CD4-positive, alpha-beta T cell treated with Interleukin-4 for 1 hour (primary cell): ENCODE measurements around the gene RAPGEF1.
"Not testable (repeated sequence)": the region's sequence is repeated elsewhere in the genome, so short reads cannot be mapped to it uniquely, and the experiment has no call there.

Experiments used
- DNase-seq, 2 donors: peaks; one replicate each; pipeline ENCODE4 v3.0.0-alpha.2; 2020 to 2022

The RAPGEF1 gene

GRCh38 chr9:131682261-131682660, 57.6 kb downstream of the RAPGEF1 start:
- no peak for DNase-seq

- not testable (repeated sequence) for DNase-seq
Measured at GRCh38 chr9:131681826-131682225, 58.0 kb downstream of the RAPGEF1 start.

- not testable (repeated sequence) for DNase-seq
Measured at GRCh38 chr9:131681108-131681507, 58.8 kb downstream of the RAPGEF1 start.

- DNase-seq = no peak
Measured at GRCh38 chr9:131679261-131680020, 60.4 kb downstream of the RAPGEF1 start.

- DNase-seq = peak; percentile 83 to 85
Measured at GRCh38 chr9:131678499-131679111, 61.3 kb downstream of the RAPGEF1 start.

- peak in 1 of 2 donors; percentile 54 for DNase-seq
Measured at GRCh38 chr9:131677444-131678180, 62.3 kb downstream of the RAPGEF1 start.

GRCh38 chr9:131677049-131677443, 62.8 kb downstream of the RAPGEF1 start:
- no peak for DNase-seq

- peak; percentile 43 to 67 for DNase-seq
Measured at GRCh38 chr9:131676431-131676972, 63.4 kb downstream of the RAPGEF1 start.

- no peak for DNase-seq
Measured at GRCh38 chr9:131675437-131676022, 64.3 kb downstream of the RAPGEF1 start.

GRCh38 chr9:131674425-131675421, 65.2 kb downstream of the RAPGEF1 start:
- DNase-seq = peak in 1 of 2 donors; percentile 22

- no peak for DNase-seq
Measured at GRCh38 chr9:131673531-131673930, 66.3 kb downstream of the RAPGEF1 start.

GRCh38 chr9:131673068-131673467, 66.8 kb downstream of the RAPGEF1 start:
- DNase-seq = no peak

- DNase-seq = no peak
Measured at GRCh38 chr9:131672451-131672850, 67.4 kb downstream of the RAPGEF1 start.

- no peak for DNase-seq
Measured at GRCh38 chr9:131671133-131671520, 68.7 kb downstream of the RAPGEF1 start.

- DNase-seq = peak; percentile 70 to 75
Measured at GRCh38 chr9:131670247-131671132, 69.4 kb downstream of the RAPGEF1 start.

GRCh38 chr9:131669269-131670157, 70.4 kb downstream of the RAPGEF1 start:
- DNase-seq = no peak

GRCh38 chr9:131668439-131669268, 71.2 kb downstream of the RAPGEF1 start:
- DNase-seq = peak; percentile 73 to 85

GRCh38 chr9:131668057-131668438, 71.8 kb downstream of the RAPGEF1 start:
- no peak for DNase-seq

- peak; percentile 67 to 76 for DNase-seq
Measured at GRCh38 chr9:131667576-131667975, 72.3 kb downstream of the RAPGEF1 start.
